OCI-LY7 (cell line): Measurements from ENCODE around the gene DVL2.

Experiments used
- EZH2phosphoT487 ChIP-seq: fragments of 200-600 bp; sonication (generic); IDR thresholded peaks from 2 replicates; pipeline ENCODE4 v1.6.1; 2018; ENCODE audit warnings: low read depth, borderline replicate concordance, mild to moderate bottlenecking, mixed run types, antibody characterized with exemption, low read length, moderate library complexity, mixed read lengths
- TF ChIP-seq, protein P1 (sequence below): fragments of 200-600 bp; sonication (generic); conservative IDR thresholded peaks from 2 replicates; pipeline ENCODE4 v1.5.1; 2014; ENCODE audit warnings: mild to moderate bottlenecking, antibody characterized with exemption, low read length, moderate library complexity, mixed read lengths

DNA sequence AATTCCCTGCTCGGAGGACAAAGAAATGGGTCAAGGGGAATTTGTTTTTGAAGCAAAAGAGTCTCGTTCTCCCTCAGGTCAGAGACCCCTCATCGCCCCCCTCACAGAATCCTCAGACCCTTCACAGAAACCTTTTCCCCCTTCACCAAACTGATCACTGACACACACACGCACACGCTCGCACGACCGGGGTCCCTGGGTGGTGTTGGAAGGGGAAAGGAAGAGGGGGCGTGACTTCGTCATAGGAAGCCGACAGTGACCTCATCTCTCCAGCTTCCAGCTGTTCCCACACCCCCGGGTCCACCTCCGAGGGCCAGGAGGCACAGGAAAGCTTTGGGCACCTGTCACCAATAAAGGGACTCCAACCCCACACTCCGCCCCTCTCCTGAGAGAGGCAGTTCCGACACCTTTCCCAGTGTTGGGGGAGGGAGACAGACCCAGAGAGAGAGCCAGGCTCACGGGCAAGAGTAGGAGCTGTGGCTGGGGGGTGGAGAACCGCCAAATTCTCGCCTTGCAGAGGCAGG is 56.3 kb downstream of the DVL2 start:
- TF ChIP-seq, protein P1, sequence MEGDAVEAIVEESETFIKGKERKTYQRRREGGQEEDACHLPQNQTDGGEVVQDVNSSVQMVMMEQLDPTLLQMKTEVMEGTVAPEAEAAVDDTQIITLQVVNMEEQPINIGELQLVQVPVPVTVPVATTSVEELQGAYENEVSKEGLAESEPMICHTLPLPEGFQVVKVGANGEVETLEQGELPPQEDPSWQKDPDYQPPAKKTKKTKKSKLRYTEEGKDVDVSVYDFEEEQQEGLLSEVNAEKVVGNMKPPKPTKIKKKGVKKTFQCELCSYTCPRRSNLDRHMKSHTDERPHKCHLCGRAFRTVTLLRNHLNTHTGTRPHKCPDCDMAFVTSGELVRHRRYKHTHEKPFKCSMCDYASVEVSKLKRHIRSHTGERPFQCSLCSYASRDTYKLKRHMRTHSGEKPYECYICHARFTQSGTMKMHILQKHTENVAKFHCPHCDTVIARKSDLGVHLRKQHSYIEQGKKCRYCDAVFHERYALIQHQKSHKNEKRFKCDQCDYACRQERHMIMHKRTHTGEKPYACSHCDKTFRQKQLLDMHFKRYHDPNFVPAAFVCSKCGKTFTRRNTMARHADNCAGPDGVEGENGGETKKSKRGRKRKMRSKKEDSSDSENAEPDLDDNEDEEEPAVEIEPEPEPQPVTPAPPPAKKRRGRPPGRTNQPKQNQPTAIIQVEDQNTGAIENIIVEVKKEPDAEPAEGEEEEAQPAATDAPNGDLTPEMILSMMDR = no peak
- TF ChIP-seq EZH2phosphoT487 = no peak
